HepG2 (cell line): ENCODE data around the gene SEPTIN3. TPM values are rescaled to one million over a fixed set of nuclear protein-coding genes. Genes with fewer than 3 reads are reported as not detected.

Experiments
- ATAC-seq: fragments of 200-7000 bp; cut with Tn5 transposase; 3 replicates; pipeline ENCODE4 v1.9.1; 2020; ENCODE audit warnings: mild to moderate bottlenecking, moderate library complexity
- BruUV-seq: library from RNA; stranded (reverse); fragments of 400-500 nt; replicated peaks from 2 replicates; lab custom pipeline; 2021; lab: Mats Ljungman, UMichigan
- CTCF ChIA-PET: fragments of 300-600 bp; formaldehyde crosslinking; extraction: SDS; loops from one replicate; lab custom pipeline; 2021; ENCODE audit warnings: low total read pairs, inconsistent platforms, low intra/inter-chr PET ratio; lab: Yijun Ruan, JAX
- POLR2A ChIA-PET: fragments of 350-600 bp; sonication (Branson Sonifier 250); formaldehyde crosslinking; loops from one replicate; lab custom pipeline; 2020; ENCODE audit warnings: antibody characterized with exemption, inconsistent platforms; lab: Yijun Ruan, JAX
- DNase-seq: peaks from one replicate; pipeline ENCODE4 v3.0.0-alpha.2; 2015; ENCODE audit warnings: low spot score
- FAIRE-seq: peaks from 3 replicates; lab custom pipeline; 2011; peaks lifted over from hg19 to GRCh38; lab: Jason Lieb, UNC
- H2AFZ ChIP-seq: one replicate; pipeline ENCODE4 v1.6.1; 2011; ENCODE audit warnings: low read length, inconsistent platforms
- H3K27ac ChIP-seq: fragments of 300-600 bp; 3 replicates; pipeline ENCODE4 v1.8.0; 2011; ENCODE audit warnings: mixed run types, mild to moderate bottlenecking, mixed read lengths, low read length, inconsistent platforms; ENCODE audit not compliant: insufficient read depth; ENCODE audit errors: extremely low read length
- H3K27me3 ChIP-seq, 2 experiments: fragments of 200-600 bp in 1 of 2; 2 replicates in 1 of 2; 3 replicates in 1 of 2; pipeline versions ENCODE4 v1.6.0 to v1.8.0; 2011; ENCODE audit warnings: low read length in 2 of 2, mild to moderate bottlenecking in 2 of 2, moderate library complexity in 2 of 2, inconsistent platforms in 1 of 2; ENCODE audit not compliant: insufficient read depth in 2 of 2, control insufficient read depth in 1 of 2
- H3K36me3 ChIP-seq, 2 experiments: fragments of 200-600 bp in 1 of 2; replicated peaks in 1 of 2; 2 replicates in 1 of 2; 3 replicates in 1 of 2; pipeline versions ENCODE4 v1.5.1 to v1.8.0; 2011; ENCODE audit warnings: low read length in 2 of 2, inconsistent platforms in 1 of 2; ENCODE audit not compliant: insufficient read depth in 2 of 2, control insufficient read depth in 1 of 2
- H3K4me1 ChIP-seq: 2 replicates; pipeline ENCODE4 v1.5.1; 2012; ENCODE audit warnings: low read length, inconsistent platforms; ENCODE audit not compliant: insufficient read depth
- H3K4me2 ChIP-seq: 2 replicates; pipeline ENCODE4 v1.6.0; 2011; ENCODE audit warnings: low read depth, low read length, inconsistent platforms
- H3K4me3 ChIP-seq, 3 experiments: fragments of 200-600 bp in 1 of 3; sonication (generic), shearing (Covaris generic) in 1 of 3; replicated peaks in 1 of 3; 2 replicates each; pipeline ENCODE4 v1.5.1; 2011 to 2016; ENCODE audit warnings: low read length in 3 of 3, inconsistent platforms in 2 of 3, low read depth in 2 of 3, mild to moderate bottlenecking in 2 of 3, control low read depth in 1 of 3, mixed read lengths in 1 of 3; ENCODE audit not compliant: insufficient read depth in 1 of 3
- H3K79me2 ChIP-seq: one replicate; pipeline ENCODE4 v1.6.1; 2011; ENCODE audit warnings: low read length, inconsistent platforms; ENCODE audit not compliant: insufficient read depth
- H3K9ac ChIP-seq: 2 replicates; pipeline ENCODE4 v1.6.0; 2011; ENCODE audit warnings: mild to moderate bottlenecking, low read depth, low read length, inconsistent platforms; ENCODE audit not compliant: insufficient read depth
- H3K9me3 ChIP-seq: 2 replicates; pipeline ENCODE4 v1.5.1; 2012; ENCODE audit warnings: mild to moderate bottlenecking, low read length
- H4K20me1 ChIP-seq: 2 replicates; pipeline ENCODE4 v1.6.0; 2011; ENCODE audit warnings: inconsistent platforms, mild to moderate bottlenecking, low read length, moderate library complexity; ENCODE audit not compliant: insufficient read depth
- AGO2 ChIP-seq: fragments of 200-400 bp; formaldehyde crosslinking; optimal IDR thresholded peaks from 2 replicates; pipeline ENCODE3; 2017; ENCODE audit warnings: mild to moderate bottlenecking, low read depth, low read length, moderate library complexity
- CAMTA2 ChIP-seq: sonication (generic); formaldehyde crosslinking; IDR thresholded peaks from 2 replicates; pipeline ENCODE4 v1.4.0; 2020; ENCODE audit warnings: mild to moderate bottlenecking, missing genetic modification reagents, borderline replicate concordance
- CERS6 ChIP-seq: sonication (generic); formaldehyde crosslinking; IDR thresholded peaks from 2 replicates; pipeline ENCODE4 v1.5.0; 2020; ENCODE audit warnings: missing genetic modification reagents
- CREM ChIP-seq, 2 experiments: sonication (generic) in 1 of 2; formaldehyde crosslinking in 1 of 2; IDR thresholded peaks; 2 replicates each; pipeline versions ENCODE4 v1.4.0 to v1.6.1; 2016 to 2020; ENCODE audit warnings: antibody characterized with exemption in 1 of 2, mild to moderate bottlenecking in 1 of 2, missing genetic modification reagents in 1 of 2
- FOXC1 ChIP-seq: sonication (generic); formaldehyde crosslinking; IDR thresholded peaks from 2 replicates; pipeline ENCODE4 v1.8.0; 2022; ENCODE audit warnings: mild to moderate bottlenecking, missing genetic modification reagents, borderline replicate concordance
- KDM1A ChIP-seq: IDR thresholded peaks from 2 replicates; pipeline ENCODE4 v1.6.1; 2016; ENCODE audit warnings: missing compliant biosample characterization
- MTF1 ChIP-seq: sonication (generic); formaldehyde crosslinking; IDR thresholded peaks from 2 replicates; pipeline ENCODE4 v1.5.0; 2020; ENCODE audit warnings: missing genetic modification reagents
- PAX8 ChIP-seq: sonication (generic); formaldehyde crosslinking; IDR thresholded peaks from 2 replicates; pipeline ENCODE4 v1.8.0; 2022; ENCODE audit warnings: mild to moderate bottlenecking, missing genetic modification reagents, borderline replicate concordance
- PBX2 ChIP-seq: IDR thresholded peaks from 2 replicates; pipeline ENCODE4 v1.6.1; 2016; ENCODE audit warnings: control low read depth
- SMAD3 ChIP-seq: sonication (generic); formaldehyde crosslinking; IDR thresholded peaks from 2 replicates; pipeline ENCODE4 v1.4.0; 2020; ENCODE audit warnings: missing genetic modification reagents
- SOX13 ChIP-seq, 3 experiments: fragments of 450-650 bp in 1 of 3; sonication (generic) in 1 of 3; formaldehyde crosslinking in 1 of 3; IDR thresholded peaks in 2 of 3; conservative IDR thresholded peaks in 1 of 3; 2 replicates each; pipeline versions ENCODE4 v1.5.0 to v1.6.1; 2016 to 2020; ENCODE audit warnings: antibody characterized with exemption in 1 of 3, mild to moderate bottlenecking in 1 of 3, missing compliant biosample characterization in 1 of 3, missing genetic modification reagents in 1 of 3, moderate library complexity in 1 of 3
- ZKSCAN5 ChIP-seq: sonication (generic); formaldehyde crosslinking; IDR thresholded peaks from 2 replicates; pipeline ENCODE4 v1.5.1; 2020; ENCODE audit warnings: mild to moderate bottlenecking, missing genetic modification reagents
- ZNF430 ChIP-seq: sonication (generic); formaldehyde crosslinking; IDR thresholded peaks from 2 replicates; pipeline ENCODE4 v1.9.0; 2021; ENCODE audit warnings: mild to moderate bottlenecking, missing genetic modification reagents
- ZNF564 ChIP-seq: sonication (generic); formaldehyde crosslinking; IDR thresholded peaks from 2 replicates; pipeline ENCODE4 v1.8.1; 2023; ENCODE audit warnings: mild to moderate bottlenecking, missing genetic modification reagents
- ZNF598 ChIP-seq: sonication (generic); formaldehyde crosslinking; IDR thresholded peaks from 2 replicates; pipeline ENCODE4 v1.5.1; 2020; ENCODE audit warnings: mild to moderate bottlenecking, missing genetic modification reagents, borderline replicate concordance
- ZNF724P ChIP-seq: sonication (generic); formaldehyde crosslinking; IDR thresholded peaks from 2 replicates; pipeline ENCODE4 v1.8.0; 2022; ENCODE audit warnings: missing genetic modification reagents, borderline replicate concordance
- WGBS: methylation state at CpG from one replicate; pipeline ENCODE4 v1.1.6; 2017; ENCODE audit warnings: low lambda C conversion rate; 5-methylcytosine and 5-hydroxymethylcytosine counted together
- in situ Hi-C: cut with HindIII; loops from 2 replicates; pipeline ENCODE4 v1.10.0; 2017; ENCODE audit warnings: low pct_unique_long_range_greater_than_20kb; ENCODE audit not compliant: extremely low pct_ligation_motif_present
- intact Hi-C: fragments of 100-400 bp; cut with micrococcal nuclease; formaldehyde crosslinking; loops from one replicate; pipeline ENCODE4 v1.10.0; 2022; ENCODE audit not compliant: unreplicated experiment
- polyA plus RNA-seq, 8 experiments: library from polyadenylated mRNA; depleted of rRNA in 3 of 8; stranded (reverse) in 7 of 8; unstranded in 1 of 8; fragments of >200 nt; fragmentation: Illumina TruSeq in 4 of 8; extraction: Trizol in 4 of 8; gene quantifications; 2 replicates each; pipeline versions ENCODE4 v1.2.1 to v1.2.3, GENCODE V29; 2011 to 2016; ENCODE audit warnings: low read depth in 4 of 8, missing spikeins in 1 of 8, mixed read lengths in 1 of 8; ENCODE audit not compliant: insufficient read depth in 1 of 8
- total RNA-seq, 5 experiments: library from RNA; depleted of rRNA; stranded (reverse); fragments of >200 nt; fragmentation: Illumina TruSeq; extraction: Trizol; gene quantifications; 2 replicates each; pipeline ENCODE4 v1.2.3, GENCODE V29; 2016; ENCODE audit warnings: low read depth in 1 of 5

Gene SEPTIN3
- total and polyA plus RNA-seq, 2 of the 13 experiments (the other 11 are each of a cell fraction or from before 2014, with no cell fraction given), result 0.04 TPM; not detected in 1

DNA sequence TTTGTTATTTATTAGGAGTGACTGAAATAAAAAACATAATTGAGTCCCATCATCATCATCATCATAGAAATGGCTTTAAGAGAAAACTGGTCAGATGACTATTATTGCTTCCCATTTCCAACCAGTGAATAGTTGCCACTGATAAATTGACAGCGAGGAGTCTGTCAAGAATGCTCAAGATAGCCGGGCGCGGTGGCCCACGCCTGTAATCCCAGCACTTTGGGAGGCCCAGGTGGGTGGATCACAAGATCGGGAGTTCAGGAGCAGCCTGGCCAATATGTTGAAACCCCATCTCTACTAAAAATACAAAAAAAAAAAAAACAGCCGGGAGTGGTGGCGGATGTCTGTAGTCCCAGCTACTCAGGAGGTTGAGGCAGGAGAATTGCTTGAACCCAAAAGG lies 31.2 kb downstream of the SEPTIN3 start:
- Histone ChIP-seq H3K4me2 (no peak overlapping the region), H3K9ac (no peak overlapping the region), H3K9me3 (no peaks in the 10 kb centered on the region), H3K4me3 (no peak overlapping the region), H2AFZ (no peak overlapping the region), H4K20me1 (no peaks in the 10 kb centered on the region), H3K79me2 (no peaks in the 10 kb centered on the region), H3K27me3 (peaks cover 3 to 5% of the 10 kb centered on the region in 2 experiments; a peak in 2 of 5 replicates), H3K27ac (no peak overlapping the region), H3K36me3 (no peaks in the 10 kb centered on the region)
- intact Hi-C loops, result no loop called here
- ATAC-seq (no peak), DNase-seq (no peak), FAIRE-seq (no peak)
- BruUV-seq, result no TSS peak
- 53% methylated on average over 8 of the region's 8 CpGs for WGBS
- in situ Hi-C loops, result no loop called here
- CTCF ChIA-PET, result no interaction called here
- POLR2A ChIA-PET, result no interaction called here
- TF ChIP-seq ZNF724P (CRISPR knock-in tag) (no peak), ZNF430 (CRISPR knock-in tag) (no peak), ZNF598 (CRISPR knock-in tag) (no peak), ZKSCAN5 (CRISPR knock-in tag) (no peak), PAX8 (no peak), PBX2 (no peak), AGO2 (no peak), KDM1A (CRISPR knock-in tag) (no peak), SOX13 (IDR thresholded peaks at IDR 0.05) (no peak), SOX13 (CRISPR knock-in tag; conservative IDR thresholded peaks at IDR 0.05 in 1 of 2, IDR thresholded peaks at IDR 0.05 in 1 of 2) (no peak), CAMTA2 (CRISPR knock-in tag) (no peak), FOXC1 (CRISPR knock-in tag) (no peak), ZNF564 (CRISPR knock-in tag) (no peak), MTF1 (CRISPR knock-in tag) (no peak), SMAD3 (no peak), CERS6 (CRISPR knock-in tag) (no peak), CREM (IDR thresholded peaks at IDR 0.05) (no peak), CREM (CRISPR knock-in tag; IDR thresholded peaks at IDR 0.05) (no peak)
- TF ChIP-seq, all 625 proteins: peak for 0
- H3K4me1 ChIP-seq, result no peaks in the 10 kb centered on the region
